HG02571 (cell line): ENCODE results near the gene RALGAPA2.

ENCODE experiments used
- ATAC-seq: cut with Tn5 transposase; IDR thresholded peaks from one replicate; pipeline ENCODE4 v1.9.1; 2021; ENCODE audit warnings: mild to moderate bottlenecking, moderate library complexity; ENCODE audit not compliant: unreplicated experiment

RALGAPA2 gene

DNA sequence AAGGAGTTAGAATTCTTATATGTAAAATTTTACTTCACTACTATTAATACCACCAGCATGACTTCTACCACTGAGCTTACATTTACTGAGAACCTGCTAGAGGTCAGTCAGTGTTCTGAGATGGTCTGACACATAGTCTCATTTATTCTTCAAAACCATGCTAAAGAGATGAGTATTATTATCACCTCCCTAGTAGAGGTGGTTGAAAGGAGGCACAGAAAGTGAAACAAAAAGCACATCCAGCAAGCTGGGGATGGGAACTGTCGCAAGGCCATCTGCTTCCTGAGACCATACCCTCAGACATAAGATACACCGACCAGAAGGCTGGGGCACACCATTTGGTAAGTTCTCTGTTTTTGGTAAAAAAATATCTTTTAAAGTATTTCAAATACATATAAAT is 206.9 kb downstream of the RALGAPA2 start:
- no peak for ATAC-seq

DNA sequence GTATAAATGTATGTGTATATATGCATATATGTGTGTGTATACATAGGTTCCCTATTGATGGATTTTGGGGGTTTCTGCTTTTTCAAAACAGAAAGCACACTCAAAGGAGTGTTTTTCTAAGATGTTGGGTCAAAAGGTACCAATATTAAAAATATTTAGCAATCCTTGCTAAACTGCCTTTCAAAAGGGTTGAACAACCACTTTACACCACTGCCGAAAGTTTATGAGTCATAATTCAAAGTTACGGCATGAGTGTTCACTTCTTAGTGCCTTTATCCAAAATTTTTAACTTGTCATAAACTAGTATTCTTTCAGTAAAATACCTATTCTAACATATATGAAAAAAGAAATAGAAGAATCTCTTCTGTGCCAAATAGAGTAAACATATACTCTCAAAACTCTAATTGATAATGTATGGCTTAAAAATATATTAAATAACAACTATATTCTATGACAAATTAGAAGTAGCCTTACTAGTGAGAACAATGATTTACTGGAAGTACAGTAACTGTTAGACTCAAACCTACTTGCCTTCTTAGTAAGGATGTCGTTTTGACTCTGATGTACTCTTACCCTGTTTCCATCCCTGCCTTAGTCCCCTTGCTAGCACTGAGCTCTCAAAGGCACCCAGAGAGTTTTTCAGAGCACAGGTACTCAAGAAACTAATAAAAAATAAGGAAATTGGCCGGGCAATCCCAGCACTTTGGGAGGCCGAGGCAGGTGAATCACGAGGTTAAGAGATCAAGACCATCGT is 208.5 kb downstream of the RALGAPA2 start:
- ATAC-seq: no peak

DNA sequence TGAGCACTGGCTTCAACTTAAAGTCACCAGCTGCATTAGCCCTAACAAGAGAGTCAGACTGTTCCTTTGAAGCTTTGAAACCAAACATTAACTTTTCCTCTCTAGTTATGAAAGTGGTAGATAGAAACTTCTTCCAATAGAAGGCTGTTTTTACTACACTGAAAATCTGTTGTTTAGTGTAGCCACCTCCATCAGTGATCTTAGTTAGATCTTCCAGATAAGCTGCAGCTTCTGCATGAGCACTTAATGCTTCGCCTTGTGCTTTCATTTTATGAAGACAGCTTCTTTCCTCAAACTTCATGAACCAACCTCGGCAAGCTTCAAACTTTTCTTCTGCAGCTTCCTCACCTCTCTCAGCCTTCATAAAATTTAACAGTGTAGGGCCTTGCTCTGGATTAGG is 211.3 kb downstream of the RALGAPA2 start:
- ATAC-seq: no peak

DNA sequence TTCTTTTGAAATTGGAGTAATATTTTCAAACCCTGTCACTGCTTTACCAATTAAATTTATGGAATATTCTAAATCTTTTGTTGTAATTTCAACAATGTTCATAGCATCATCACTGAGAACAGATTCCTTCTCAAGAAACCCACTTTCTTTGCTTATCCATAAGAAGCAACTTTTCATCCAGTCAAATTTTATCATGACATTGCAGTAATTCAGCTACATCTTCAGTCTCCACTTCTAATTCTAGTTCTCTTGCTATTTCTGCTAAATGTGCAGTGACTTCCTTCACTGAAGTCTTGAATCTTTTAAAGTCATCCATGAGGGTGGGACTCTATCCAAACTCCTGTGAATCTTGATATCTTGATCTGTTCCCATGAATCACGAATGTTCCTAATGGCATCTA is 212.1 kb downstream of the RALGAPA2 start:
- ATAC-seq: no peak

DNA sequence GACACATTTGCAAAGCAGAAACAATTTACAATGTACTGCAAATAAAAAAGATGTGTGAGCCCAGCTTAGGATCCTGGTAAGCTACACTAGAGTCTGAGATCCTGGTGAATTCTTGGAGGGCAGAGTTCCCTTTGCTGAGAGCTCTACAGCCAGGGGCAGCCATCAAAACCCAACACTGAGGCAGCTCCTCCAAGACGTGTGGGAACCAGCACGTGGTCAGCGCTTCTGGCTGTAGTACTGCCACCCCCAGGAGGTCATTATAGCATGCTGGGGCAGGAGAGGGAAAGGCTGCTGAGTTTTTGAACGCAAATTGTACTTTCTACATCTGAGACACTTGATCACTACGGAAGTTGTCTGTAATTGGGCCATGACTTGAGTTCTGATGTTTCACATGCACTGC is 213.0 kb downstream of the RALGAPA2 start:
- no peak for ATAC-seq

DNA sequence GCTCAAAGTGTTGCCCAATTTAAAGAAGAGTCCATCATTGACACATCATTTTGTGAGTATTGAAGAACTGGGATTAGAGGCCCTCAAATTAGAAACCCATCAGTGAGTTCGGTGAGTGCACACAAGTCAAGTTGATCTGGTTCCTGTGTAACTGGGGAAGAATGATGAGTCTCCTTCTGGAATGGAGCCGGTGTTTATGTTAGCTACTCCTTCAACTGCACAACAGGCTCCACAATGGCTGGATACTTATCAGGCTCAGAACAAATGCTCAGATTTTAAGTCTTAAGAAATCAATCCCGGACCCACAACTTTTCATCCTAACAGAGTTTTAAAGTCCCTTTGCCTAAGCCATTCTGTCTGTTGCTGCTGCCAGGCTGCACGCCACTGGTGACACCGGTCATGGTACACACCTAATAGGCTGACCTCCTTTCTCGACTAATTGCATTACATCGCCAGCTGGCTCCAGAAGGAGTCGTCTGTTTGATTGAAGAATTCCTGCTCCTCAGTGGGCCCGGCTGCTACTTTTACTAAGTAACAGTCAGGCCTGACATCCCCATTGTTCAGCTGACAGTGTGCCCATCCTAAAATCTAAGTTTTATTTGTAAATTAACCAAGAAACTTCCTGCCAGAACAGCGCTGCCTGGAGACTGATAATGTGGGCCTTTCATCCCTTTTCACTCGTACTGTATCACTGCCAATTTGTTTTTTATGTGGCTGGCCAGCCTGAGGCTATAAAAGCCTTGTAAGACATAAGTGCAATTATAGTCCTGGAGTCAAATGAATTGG is 214.2 kb downstream of the RALGAPA2 start:
- no peak for ATAC-seq

DNA sequence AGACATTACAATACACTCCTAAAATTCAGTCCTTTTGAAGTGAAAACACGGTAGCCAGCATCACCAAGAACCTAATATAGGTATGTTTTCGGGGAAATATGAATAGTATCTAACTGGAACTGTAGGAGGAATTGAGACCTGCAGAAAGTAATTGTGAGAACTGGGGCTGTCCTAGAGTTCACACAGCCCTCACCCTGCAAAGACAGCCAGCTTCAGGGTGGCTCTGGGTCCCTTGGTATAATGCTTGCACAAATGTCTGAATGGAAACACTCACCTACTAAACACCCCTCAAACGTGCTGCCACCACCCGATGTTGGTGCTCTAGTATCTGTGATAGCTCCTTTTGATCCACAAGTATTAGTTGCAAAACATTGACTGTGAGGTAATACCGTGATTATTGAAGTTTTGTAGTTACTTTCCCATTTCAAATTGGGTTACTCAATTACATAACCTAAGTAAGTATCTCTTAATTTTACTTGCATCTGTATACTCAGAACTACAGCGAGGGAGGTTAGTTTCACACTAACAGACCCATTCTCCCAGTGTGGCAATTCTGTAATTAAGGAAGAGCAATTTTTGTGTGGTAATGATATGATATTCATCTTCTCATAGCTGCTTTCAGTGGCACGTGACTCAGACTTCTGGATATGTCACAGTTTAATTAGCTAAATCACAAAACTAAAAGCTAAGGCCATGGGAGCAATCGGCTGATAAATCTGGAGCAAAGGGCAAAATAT is 215.0 kb downstream of the RALGAPA2 start:
- no peak for ATAC-seq

DNA sequence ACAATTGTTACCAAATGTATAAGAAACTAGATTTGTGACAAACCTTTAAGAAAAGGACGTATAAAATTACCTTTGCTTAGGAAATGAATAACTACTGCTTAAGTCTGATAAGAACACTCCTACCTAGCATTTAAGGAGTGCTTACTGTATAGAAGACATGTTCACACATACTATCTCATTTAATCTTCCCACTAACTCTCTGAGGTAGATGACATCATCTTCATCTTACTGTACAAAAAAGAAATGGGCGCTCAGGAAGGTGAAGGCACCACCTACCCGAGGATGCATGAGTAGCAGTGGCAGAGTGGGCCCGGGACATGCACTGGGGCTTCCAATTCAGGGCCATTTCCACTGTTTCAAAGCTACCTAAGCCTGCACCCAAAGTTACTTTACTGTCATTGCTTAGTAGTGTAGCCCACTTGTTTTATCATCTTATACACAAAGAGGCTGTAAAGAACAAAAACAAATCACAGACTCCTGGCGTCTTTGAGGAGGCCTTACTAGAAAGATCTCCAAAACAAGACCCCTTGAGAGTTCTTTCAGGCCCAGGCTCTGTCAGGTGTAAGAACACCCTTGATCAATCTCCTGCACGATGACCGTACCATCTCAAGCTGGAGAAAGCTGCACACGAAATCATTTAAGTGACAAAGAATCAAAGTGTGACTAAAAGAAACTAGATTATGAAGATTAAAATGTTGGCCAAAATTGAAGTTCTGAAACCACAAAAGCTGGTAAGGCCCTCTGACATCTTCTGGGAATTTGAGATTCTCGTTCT is 216.5 kb downstream of the RALGAPA2 start:
- ATAC-seq: no peak

DNA sequence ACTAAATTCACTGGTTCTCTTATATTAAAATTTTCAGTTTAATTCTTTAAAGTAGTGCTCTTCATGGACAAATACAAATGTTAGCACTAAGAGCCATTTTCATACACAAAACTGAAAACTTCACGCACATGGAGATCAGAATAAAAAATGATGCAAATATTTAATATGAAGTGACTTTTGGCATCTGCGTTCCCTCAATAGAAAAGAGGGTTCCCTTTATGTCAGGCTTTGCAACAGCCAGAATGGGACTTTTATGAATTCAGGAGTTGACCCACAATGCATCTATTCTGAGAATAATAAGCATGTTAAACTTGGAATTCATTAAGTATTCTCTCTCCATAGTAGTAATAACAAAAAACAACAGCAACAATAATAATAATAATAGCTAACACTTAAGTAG is 218.7 kb downstream of the RALGAPA2 start:
- ATAC-seq: no peak

DNA sequence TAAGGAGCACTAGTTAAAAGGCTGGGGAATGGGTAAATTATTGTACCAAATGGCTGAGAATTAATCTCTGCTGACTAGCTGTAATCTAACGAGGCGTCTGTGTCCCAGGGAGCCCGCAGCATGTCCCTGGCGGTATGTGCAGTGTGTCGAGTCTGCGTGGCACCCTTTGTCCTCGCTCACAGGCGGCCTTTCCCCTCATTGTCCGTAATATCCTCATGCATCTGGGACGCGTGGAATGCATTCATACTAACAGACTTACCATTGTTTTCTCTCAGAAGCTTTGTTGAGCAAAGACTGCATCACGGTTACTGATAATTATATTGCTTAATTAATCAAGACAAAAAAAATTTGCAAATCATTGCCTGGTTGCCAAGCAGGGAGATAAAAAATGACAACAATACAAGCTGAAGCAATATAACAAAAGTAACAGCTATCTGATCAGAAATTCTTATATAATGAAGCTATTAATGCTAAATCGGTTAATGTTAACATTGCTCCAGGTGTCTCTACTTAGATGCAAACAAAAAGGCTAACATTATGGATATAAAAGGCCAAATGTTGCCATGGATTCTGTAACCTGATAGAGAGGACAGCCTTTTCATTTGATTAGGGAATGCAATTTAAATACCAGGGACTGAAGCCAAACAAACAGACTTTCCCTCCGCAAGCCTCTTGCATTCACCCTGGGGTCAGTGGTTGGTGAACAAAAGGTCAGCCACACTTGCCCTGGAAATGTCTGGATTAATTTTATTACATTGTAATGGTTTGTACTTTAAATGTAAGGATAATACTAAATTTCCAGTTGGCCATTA is 219.7 kb downstream of the RALGAPA2 start:
- ATAC-seq: no peak

DNA sequence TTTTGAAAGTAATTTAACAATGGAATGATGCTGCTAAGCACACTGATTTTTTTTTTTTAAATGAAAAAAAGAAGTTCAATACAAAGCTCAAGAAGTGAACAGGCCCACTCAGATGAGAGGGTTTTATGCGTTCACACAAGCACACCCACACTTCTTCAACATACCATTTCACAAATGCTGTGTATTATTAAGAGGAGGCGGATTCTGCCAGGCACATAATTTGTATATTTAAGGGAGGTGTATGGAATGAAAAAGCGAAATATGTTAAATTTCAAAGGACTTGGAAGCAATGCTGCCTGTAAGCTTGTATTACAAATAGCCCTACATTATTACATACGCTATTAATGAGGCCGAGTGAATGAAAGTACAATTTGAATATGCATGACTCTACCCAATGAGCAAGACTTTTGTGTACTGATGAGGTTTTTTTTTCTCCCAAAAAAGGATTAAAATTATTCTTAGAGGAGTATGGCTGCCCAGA is 220.6 kb downstream of the RALGAPA2 start:
- no peak for ATAC-seq

DNA sequence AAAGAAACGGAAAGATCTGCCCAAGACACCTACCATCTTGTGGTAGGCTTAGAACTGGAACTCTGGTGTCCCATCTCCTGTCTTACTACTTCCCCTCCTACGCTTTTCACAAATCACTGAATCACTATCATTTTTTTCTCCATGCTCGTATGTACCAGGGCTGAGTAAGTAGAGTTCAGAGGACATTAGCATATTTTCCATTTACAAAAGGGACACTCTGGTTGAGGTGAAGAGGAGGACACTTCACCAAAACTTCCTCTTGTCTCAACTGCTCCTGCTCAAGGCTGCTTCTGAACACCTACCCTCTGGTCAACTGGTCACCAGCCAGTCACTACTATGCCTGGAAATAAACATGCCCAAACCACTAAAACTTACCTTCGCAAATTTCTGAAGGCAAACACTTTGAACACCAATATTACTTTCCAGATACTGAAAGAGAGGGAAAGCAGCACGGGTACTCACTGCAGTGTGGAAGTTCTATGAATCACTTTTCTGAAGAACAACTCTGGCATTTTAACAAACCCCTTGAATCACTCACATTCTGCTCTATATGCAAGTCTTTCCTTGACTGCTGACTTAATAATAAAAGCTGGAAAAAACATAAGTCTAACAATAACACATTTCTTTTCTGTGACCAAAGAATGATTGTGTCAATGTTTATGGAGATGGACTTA is 221.2 kb downstream of the RALGAPA2 start:
- ATAC-seq: no peak

DNA sequence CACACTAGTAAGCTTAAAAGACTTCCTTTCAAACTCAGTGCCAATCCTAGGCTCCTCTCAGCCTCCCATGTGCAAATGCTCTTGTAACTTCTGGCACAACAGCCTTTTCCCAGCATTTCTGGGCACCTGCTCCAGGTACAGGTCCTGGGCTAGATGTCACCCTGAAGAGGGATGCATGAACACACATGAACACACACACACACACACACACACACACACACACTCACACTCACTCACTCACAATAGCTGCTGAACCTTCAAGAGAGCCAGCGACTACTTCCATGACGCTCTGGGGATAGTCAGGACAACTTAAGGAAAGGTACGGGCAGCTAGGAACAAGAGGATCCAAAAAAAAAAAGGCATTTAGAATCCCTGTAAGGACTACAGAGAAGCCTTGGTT is 221.8 kb downstream of the RALGAPA2 start:
- no peak for ATAC-seq

DNA sequence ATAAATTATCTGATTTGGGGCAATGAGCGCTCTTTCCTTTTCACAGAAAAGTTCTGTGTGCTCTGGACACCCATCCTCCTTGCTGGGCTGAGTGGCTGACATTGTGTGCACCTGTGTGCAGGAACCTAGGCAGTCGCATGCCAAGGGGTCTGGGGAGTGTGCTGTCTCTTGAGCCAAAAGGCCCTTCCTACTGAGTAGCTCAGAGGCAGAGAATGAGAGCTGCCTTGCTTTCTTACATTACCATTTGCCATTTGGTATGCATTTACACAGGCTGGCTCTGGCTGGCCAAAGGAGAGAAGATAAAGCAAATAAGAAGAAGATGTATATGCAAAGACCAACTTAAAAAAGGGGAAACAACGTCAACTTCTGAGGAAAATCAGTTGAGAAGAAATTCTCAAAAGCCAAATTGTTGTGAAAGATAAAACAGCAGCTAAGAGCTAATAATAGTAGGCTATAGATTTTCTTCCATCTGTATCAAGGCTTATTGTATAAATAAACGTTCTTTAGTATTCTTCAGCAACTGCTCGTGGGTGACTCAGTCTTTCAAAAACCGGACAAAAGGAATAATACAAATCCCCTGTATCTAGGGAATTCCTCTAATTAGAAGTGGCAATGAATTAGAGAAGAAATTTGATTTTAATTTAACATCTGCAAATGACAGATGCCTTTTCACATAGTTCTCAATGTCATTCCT is 222.6 kb downstream of the RALGAPA2 start:
- ATAC-seq: no peak

DNA sequence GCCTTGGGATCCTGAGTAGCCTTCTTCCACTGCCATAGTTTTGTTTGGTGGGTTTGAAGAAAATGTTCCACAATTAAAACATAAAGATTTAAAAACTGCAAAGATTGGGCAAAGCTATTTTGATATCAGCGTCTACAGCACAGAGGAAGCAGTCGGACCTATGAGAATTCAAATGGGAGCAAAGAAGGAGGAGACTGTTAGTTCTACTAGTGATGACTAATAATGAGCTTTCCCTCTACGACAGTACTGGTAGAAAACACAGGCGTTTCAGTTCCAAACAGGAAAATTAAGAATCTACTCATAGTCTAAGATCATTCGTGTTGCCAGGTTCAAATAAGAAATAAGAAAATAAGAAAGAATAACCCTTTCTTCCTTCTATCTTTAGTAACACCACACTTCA is 223.4 kb downstream of the RALGAPA2 start:
- ATAC-seq: peak; percentile 82

DNA sequence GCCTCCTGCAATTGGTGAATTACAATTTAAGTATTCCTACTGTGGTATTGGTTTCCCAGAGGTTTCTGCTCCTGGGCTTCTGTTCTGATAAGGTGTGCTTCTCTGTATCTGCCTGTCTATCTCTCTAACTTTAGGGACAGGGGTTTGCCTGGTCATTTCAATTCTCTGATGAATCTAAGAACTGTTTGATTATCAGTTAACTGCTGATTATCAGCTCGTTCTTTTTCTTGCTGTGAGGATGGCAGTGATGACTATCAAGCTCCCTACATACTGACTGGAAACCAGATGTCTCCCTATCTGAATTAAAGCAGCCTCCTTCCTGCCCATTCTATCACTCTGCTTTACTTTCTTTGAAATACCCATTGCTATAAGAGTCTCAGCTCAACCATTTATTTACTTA is 224.1 kb downstream of the RALGAPA2 start:
- no peak for ATAC-seq

DNA sequence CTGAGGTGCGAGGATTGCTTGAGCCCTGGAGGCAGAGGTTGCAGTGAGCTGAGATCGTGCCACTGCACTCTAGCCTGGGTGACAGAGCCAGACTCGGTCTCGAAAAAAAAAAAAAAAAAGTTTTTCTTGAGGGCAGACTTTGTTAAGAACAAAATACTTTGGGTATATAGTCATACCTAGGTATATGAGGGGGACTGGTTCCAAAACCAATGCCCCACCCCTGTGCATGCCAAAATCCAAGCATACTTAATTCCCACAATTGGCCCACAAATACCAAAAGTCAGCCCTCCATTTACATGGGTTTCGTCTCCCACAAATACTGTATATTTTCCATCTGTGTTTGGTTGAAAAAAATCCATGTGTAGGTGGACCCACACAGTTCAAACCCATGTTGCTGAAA is 224.6 kb downstream of the RALGAPA2 start:
- no peak for ATAC-seq

DNA sequence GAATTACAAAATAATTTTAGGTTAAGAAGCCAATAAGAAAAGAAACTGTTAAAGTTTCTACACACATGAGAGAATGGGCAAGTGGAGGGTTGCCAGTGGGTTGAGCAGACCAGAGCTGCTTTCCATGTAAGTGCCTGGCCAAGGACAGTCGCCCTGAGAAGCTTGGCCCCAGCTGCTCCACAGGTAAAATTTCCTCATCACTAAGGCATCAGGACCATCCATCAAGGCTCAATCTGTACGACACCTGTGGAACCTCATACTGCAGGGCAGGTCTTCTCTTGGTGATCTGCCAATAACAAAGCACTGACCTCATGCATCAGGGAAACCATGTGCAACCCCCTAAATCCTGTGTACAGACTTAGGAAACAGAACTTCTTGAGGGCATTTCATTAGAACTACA is 229.1 kb downstream of the RALGAPA2 start:
- ATAC-seq: no peak

DNA sequence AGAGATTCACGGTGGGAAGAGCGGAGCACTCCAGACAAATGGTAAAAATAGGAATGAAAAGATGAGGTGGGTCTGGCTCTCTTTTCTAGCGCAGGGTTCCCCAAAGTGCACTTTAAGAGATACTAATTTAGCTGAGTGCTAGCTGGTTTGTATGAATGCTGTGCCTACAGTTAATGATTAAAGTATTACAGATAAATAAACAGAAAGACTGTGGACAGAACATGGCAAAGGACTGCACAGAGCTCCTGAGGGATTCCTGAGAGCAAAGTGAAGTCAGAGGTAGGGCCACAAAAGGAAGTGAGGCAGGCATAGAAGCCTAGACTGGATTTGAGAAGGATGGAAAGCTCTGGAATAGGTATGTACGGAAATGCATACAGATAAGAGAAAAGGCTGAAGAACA is 230.0 kb downstream of the RALGAPA2 start:
- no peak for ATAC-seq
